Spleen (tissue), 7 donors: Measurements from ENCODE around the gene MRPL14.

Source experiments
- CTCF ChIP-seq, 11 experiments: fragments of 200-600 bp in 7 of 11; fragments of 450-650 bp in 4 of 11; sonication (generic) in 4 of 11; IDR thresholded peaks in 8 of 11; conservative IDR thresholded peaks in 3 of 11; 1 replicate in 7 of 11; 2 replicates in 4 of 11; pipeline versions ENCODE4 v1.4.0 to v1.8.0; 2016 to 2021; ENCODE audit warnings: antibody characterized with exemption in 11 of 11, inconsistent platforms in 4 of 11, mild to moderate bottlenecking in 1 of 11
- POLR2A ChIP-seq, 3 donors: fragments of 450-650 bp; IDR thresholded peaks; one replicate each; pipeline ENCODE4 v1.5.1; 2017; ENCODE audit warnings: antibody characterized with exemption in 3 of 3, mild to moderate bottlenecking in 1 of 3
- donor health status: DM: no; HTN: no; CAD: no; lungs with moderate emphysema.
- donor health status: DM: no; HTN: no; CAD: no.
- donor health status: DM: no; HTN: no; CAD: no.

- TF ChIP-seq POLR2A (IDR thresholded peaks at IDR 0.05), result no peak
- TF ChIP-seq CTCF (IDR thresholded peaks at IDR 0.05 in 8 of 11, conservative IDR thresholded peaks at IDR 0.05 in 3 of 11), result no peak
These were observed 35.8 kb upstream of the MRPL14 start for GRCh38 chr6:44162876-44163625.
